Measurements from ENCODE around the gene KRT72.

Gene KRT72

GRCh38 chr12:52600941-52601481, at the start of gene KRT72:
Gene KRT72, minus strand, starts transcription at chr12:52601463. Its CDS starts 11 bp downstream, at chr12:52601452.
- no peaks in the 10 kb centered on the region for H3K79me2 ChIP-seq (ENCODE audit: control insufficient read depth, low read length)
- H3K4me2 ChIP-seq (ENCODE audit: low read length) = no peak within 1 kb of the TSS
- no peaks in the 10 kb centered on the region for H3K4me1 ChIP-seq (ENCODE audit: control insufficient read depth, low read length)
- H3K9me2 ChIP-seq (replicated peaks; ENCODE audit: control insufficient read depth, low read length) = no peaks in the 10 kb centered on the region
- no peaks in the 10 kb centered on the region for H4K20me1 ChIP-seq (ENCODE audit: control insufficient read depth, insufficient read depth, low read depth, low read length)
- H3K27me3 ChIP-seq (ENCODE audit: control insufficient read depth, low read length) = peaks cover 19% of the 10 kb centered on the region
- H3K27ac ChIP-seq (ENCODE audit: low read depth, low read length) = no peak within 1 kb of the TSS
- no peak within 1 kb of the TSS for H3K4me3 ChIP-seq (ENCODE audit: low read length)
- TF ChIP-seq EZH2phosphoT487 (IDR thresholded peaks at IDR 0.05; ENCODE audit: borderline replicate concordance, low read length) = no peak
- no peak for TF ChIP-seq CTCF (IDR thresholded peaks at IDR 0.05; ENCODE audit: low read depth, low read length, poor library complexity, severe bottlenecking)
- H3K9me3 ChIP-seq (ENCODE audit: control insufficient read depth, insufficient read depth, low read length) = no peaks in the 10 kb centered on the region
- no peaks in the 10 kb centered on the region for H3K36me3 ChIP-seq (ENCODE audit: control insufficient read depth, low read length)
- H3F3A ChIP-seq (ENCODE audit: control insufficient read depth, insufficient read depth) = no peaks in the 10 kb centered on the region

- no peaks in the 10 kb centered on the region for H3K9me3 ChIP-seq (ENCODE audit: control insufficient read depth, insufficient read depth, low read length)
- no peaks in the 10 kb centered on the region for H3K79me2 ChIP-seq (ENCODE audit: control insufficient read depth, low read length)
- H3K4me2 ChIP-seq (ENCODE audit: low read length) = no peak overlapping the region
- no peaks in the 10 kb centered on the region for H3K9me2 ChIP-seq (replicated peaks; ENCODE audit: control insufficient read depth, low read length)
- H3K4me1 ChIP-seq (ENCODE audit: control insufficient read depth, low read length) = no peaks in the 10 kb centered on the region
- H3F3A ChIP-seq (ENCODE audit: control insufficient read depth, insufficient read depth) = no peaks in the 10 kb centered on the region
- H4K20me1 ChIP-seq (ENCODE audit: control insufficient read depth, insufficient read depth, low read depth, low read length) = no peaks in the 10 kb centered on the region
- TF ChIP-seq EZH2phosphoT487 (IDR thresholded peaks at IDR 0.05; ENCODE audit: borderline replicate concordance, low read length) (no peak), CTCF (IDR thresholded peaks at IDR 0.05; ENCODE audit: low read depth, low read length, poor library complexity, severe bottlenecking) (no peak)
- no peaks in the 10 kb centered on the region for H3K36me3 ChIP-seq (ENCODE audit: control insufficient read depth, low read length)
- no peaks in the 10 kb centered on the region for H3K27me3 ChIP-seq (ENCODE audit: control insufficient read depth, low read length)
- no peak overlapping the region for H3K4me3 ChIP-seq (ENCODE audit: low read length)
- no peak overlapping the region for H3K27ac ChIP-seq (ENCODE audit: low read depth, low read length)
Observed at GRCh38 chr12:52650520-52651081, 49.3 kb upstream of the KRT72 start.

DNA sequence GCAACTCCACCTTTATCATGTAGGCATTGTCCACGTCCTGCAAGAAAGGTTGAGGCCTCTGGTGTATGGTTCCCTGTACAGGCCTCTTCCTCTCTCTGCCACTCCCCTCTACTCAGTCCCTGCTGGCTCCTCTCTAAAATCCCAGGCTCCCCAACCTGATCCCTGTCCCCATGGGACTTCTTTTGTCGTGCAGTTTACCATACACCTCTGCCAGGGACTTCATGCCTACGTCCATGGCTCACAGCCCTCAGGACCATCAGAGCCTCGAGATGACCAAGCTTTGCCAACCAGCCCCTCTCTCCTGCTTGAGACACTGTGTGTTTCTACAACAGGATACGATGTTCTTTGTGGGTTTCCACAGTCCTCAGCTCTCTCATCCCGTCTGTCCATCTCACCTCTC, 47.8 kb upstream of the KRT72 start:
- TF ChIP-seq CTCF (IDR thresholded peaks at IDR 0.05; ENCODE audit: low read depth, low read length, poor library complexity, severe bottlenecking) (no peak), EZH2phosphoT487 (IDR thresholded peaks at IDR 0.05; ENCODE audit: borderline replicate concordance, low read length) (no peak)
- no peaks in the 10 kb centered on the region for H3F3A ChIP-seq (ENCODE audit: control insufficient read depth, insufficient read depth)
- H3K27ac ChIP-seq (ENCODE audit: low read depth, low read length) = no peak overlapping the region
- H3K4me3 ChIP-seq (ENCODE audit: low read length) = no peak overlapping the region
- no peaks in the 10 kb centered on the region for H3K4me1 ChIP-seq (ENCODE audit: control insufficient read depth, low read length)
- no peaks in the 10 kb centered on the region for H3K9me2 ChIP-seq (replicated peaks; ENCODE audit: control insufficient read depth, low read length)
- H3K27me3 ChIP-seq (ENCODE audit: control insufficient read depth, low read length) = 0 out of 2 replicates have a peak, but pooled peaks cover 3% of the 10 kb centered on the region
- no peak overlapping the region for H3K4me2 ChIP-seq (ENCODE audit: low read length)
- no peaks in the 10 kb centered on the region for H3K79me2 ChIP-seq (ENCODE audit: control insufficient read depth, low read length)
- H3K9me3 ChIP-seq (ENCODE audit: control insufficient read depth, insufficient read depth, low read length) = no peaks in the 10 kb centered on the region
- no peaks in the 10 kb centered on the region for H4K20me1 ChIP-seq (ENCODE audit: control insufficient read depth, insufficient read depth, low read depth, low read length)
- no peaks in the 10 kb centered on the region for H3K36me3 ChIP-seq (ENCODE audit: control insufficient read depth, low read length)

Data from DOHH2 (cell line).